ENCODE measurements around the gene FUCA1. TPM values are rescaled to one million over a fixed set of nuclear protein-coding genes. Genes with fewer than 3 reads are reported as not detected.
"Not testable (repeated sequence)": the region's sequence is repeated elsewhere in the genome, so short reads cannot be mapped to it uniquely, and the experiment has no call there.

The FUCA1 gene
- total RNA-seq, 2 donors from 2014 or later = 5.5 to 9.0 TPM

GRCh38 chr1:23848673-23849616 lies 19.1 kb downstream of the FUCA1 start:
- no peak overlapping the region for H3K4me3 Mint-ChIP-seq
- ATAC-seq (replicated peaks in 1 of 2) (no peak), DNase-seq (no peak)
- H3K4me1 Mint-ChIP-seq (ENCODE audit: low read depth) = no peaks in the 10 kb centered on the region
- no peak overlapping the region for H3K27ac Mint-ChIP-seq
- peaks cover 0 to 2% of the 10 kb centered on the region in 2 donors for H3K9me3 Mint-ChIP-seq
- H3K36me3 Mint-ChIP-seq (ENCODE audit: insufficient read depth in 2 of 2) = peaks cover 6 to 23% of the 10 kb centered on the region in 2 donors
- no peaks in the 10 kb centered on the region for H3K27me3 Mint-ChIP-seq (ENCODE audit: low read depth)

GRCh38 chr1:23847482-23848095 lies 20.5 kb downstream of the FUCA1 start:
- H3K4me3 Mint-ChIP-seq; H3K27ac Mint-ChIP-seq; DNase-seq; ATAC-seq (replicated peaks in 1 of 2); H3K27me3 Mint-ChIP-seq (ENCODE audit: low read depth); H3K4me1 Mint-ChIP-seq (ENCODE audit: low read depth); H3K9me3 Mint-ChIP-seq: not testable (repeated sequence)
- H3K36me3 Mint-ChIP-seq (ENCODE audit: insufficient read depth in 2 of 2) = peaks cover 6 to 21% of the 10 kb centered on the region in 2 donors

- H3K27me3 Mint-ChIP-seq (ENCODE audit: low read depth) = no peaks in the 10 kb centered on the region
- no peaks in the 10 kb centered on the region for H3K4me1 Mint-ChIP-seq (ENCODE audit: low read depth)
- peaks cover 6 to 21% of the 10 kb centered on the region in 2 donors for H3K36me3 Mint-ChIP-seq (ENCODE audit: insufficient read depth in 2 of 2)
- ATAC-seq (replicated peaks in 1 of 2) (no peak), DNase-seq (no peak)
- H3K9me3 Mint-ChIP-seq = peaks cover 0 to 2% of the 10 kb centered on the region in 2 donors
- no peak overlapping the region for H3K4me3 Mint-ChIP-seq
- H3K27ac Mint-ChIP-seq = no peak overlapping the region
Measured at GRCh38 chr1:23845163-23845562, 22.9 kb downstream of the FUCA1 start.

GRCh38 chr1:23843644-23844043 lies 24.4 kb downstream of the FUCA1 start:
- H3K36me3 Mint-ChIP-seq (ENCODE audit: insufficient read depth in 2 of 2) = peaks cover 5 to 17% of the 10 kb centered on the region in 2 donors
- peaks cover 0 to 2% of the 10 kb centered on the region in 2 donors for H3K9me3 Mint-ChIP-seq
- no peaks in the 10 kb centered on the region for H3K27me3 Mint-ChIP-seq (ENCODE audit: low read depth)
- H3K27ac Mint-ChIP-seq = no peak overlapping the region
- no peak for DNase-seq
- H3K4me1 Mint-ChIP-seq (ENCODE audit: low read depth) = peaks cover under 1% of the 10 kb centered on the region
- H3K4me3 Mint-ChIP-seq = no peak overlapping the region
- ATAC-seq (replicated peaks in 1 of 2) = no peak

- H3K4me3 Mint-ChIP-seq = peak overlapping the region; percentile 75 to 84
- H3K36me3 Mint-ChIP-seq (ENCODE audit: insufficient read depth in 2 of 2) = no peaks in the 10 kb centered on the region
- H3K27ac Mint-ChIP-seq = no peak overlapping the region
- H3K4me1 Mint-ChIP-seq (ENCODE audit: low read depth) = peaks cover 13% of the 10 kb centered on the region
- ATAC-seq (replicated peaks in 1 of 2) (peak; percentile 99 to 100), DNase-seq (peak; percentile 80 to 83)
- peaks cover 5% of the 10 kb centered on the region for H3K27me3 Mint-ChIP-seq (ENCODE audit: low read depth)
- no peaks in the 10 kb centered on the region for H3K9me3 Mint-ChIP-seq
Measured at GRCh38 chr1:23838401-23838866, 29.7 kb downstream of the FUCA1 start.

GRCh38 chr1:23837908-23838307 lies 30.2 kb downstream of the FUCA1 start:
- peaks cover 13% of the 10 kb centered on the region for H3K4me1 Mint-ChIP-seq (ENCODE audit: low read depth)
- peak in 1 of 2 donors; percentile 12 for ATAC-seq (replicated peaks in 1 of 2)
- peaks cover 5% of the 10 kb centered on the region for H3K27me3 Mint-ChIP-seq (ENCODE audit: low read depth)

GRCh38 chr1:23836037-23836436 lies 32.1 kb downstream of the FUCA1 start:
- Mint-ChIP-seq H3K36me3 (ENCODE audit: insufficient read depth in 2 of 2) (no peaks in the 10 kb centered on the region), H3K27me3 (ENCODE audit: low read depth) (peaks cover 5% of the 10 kb centered on the region), H3K4me1 (ENCODE audit: low read depth) (peaks cover 13% of the 10 kb centered on the region), H3K4me3 (no peak overlapping the region), H3K27ac (no peak overlapping the region), H3K9me3 (no peaks in the 10 kb centered on the region)
- ATAC-seq (replicated peaks in 1 of 2) = no peak
- DNase-seq = no peak

More at GRCh38 chr1:23837908-23838307, 30.2 kb downstream of the FUCA1 start:
- Mint-ChIP-seq H3K9me3 (no peaks in the 10 kb centered on the region), H3K36me3 (ENCODE audit: insufficient read depth in 2 of 2) (no peaks in the 10 kb centered on the region), H3K27ac (no peak overlapping the region), H3K4me3 (peak overlapping the region; percentile 75 to 84)
- DNase-seq = peak in 1 of 2 donors; percentile 2

GRCh38 chr1:23834156-23834555 lies 33.9 kb downstream of the FUCA1 start:
- not testable (repeated sequence) for H3K4me3 Mint-ChIP-seq; H3K27me3 Mint-ChIP-seq (ENCODE audit: low read depth); H3K9me3 Mint-ChIP-seq; DNase-seq; H3K36me3 Mint-ChIP-seq (ENCODE audit: insufficient read depth in 2 of 2); H3K27ac Mint-ChIP-seq; ATAC-seq (replicated peaks in 1 of 2)
- peaks cover 13% of the 10 kb centered on the region for H3K4me1 Mint-ChIP-seq (ENCODE audit: low read depth)

- ATAC-seq (replicated peaks in 1 of 2) = no peak
- Mint-ChIP-seq H3K27me3 (ENCODE audit: low read depth) (no peaks in the 10 kb centered on the region), H3K36me3 (ENCODE audit: insufficient read depth in 2 of 2) (peaks cover 0 to 3% of the 10 kb centered on the region in 2 donors), H3K27ac (no peak overlapping the region), H3K9me3 (no peaks in the 10 kb centered on the region), H3K4me1 (ENCODE audit: low read depth) (peaks cover 27% of the 10 kb centered on the region), H3K4me3 (no peak overlapping the region)
- DNase-seq = no peak
Measured at GRCh38 chr1:23827717-23828116, 40.4 kb downstream of the FUCA1 start.

GRCh38 chr1:23826590-23826989 lies 41.5 kb downstream of the FUCA1 start:
- not testable (repeated sequence) for H3K9me3 Mint-ChIP-seq; H3K36me3 Mint-ChIP-seq (ENCODE audit: insufficient read depth in 2 of 2); ATAC-seq (replicated peaks in 1 of 2); DNase-seq; H3K27ac Mint-ChIP-seq; H3K27me3 Mint-ChIP-seq (ENCODE audit: low read depth)
- Mint-ChIP-seq H3K4me1 (ENCODE audit: low read depth) (peaks cover 27% of the 10 kb centered on the region), H3K4me3 (peak overlapping the region; percentile 95 to 97)

- Mint-ChIP-seq H3K9me3 (no peaks in the 10 kb centered on the region), H3K4me3 (peak overlapping the region; percentile 95 to 97), H3K27ac (peak overlapping the region; percentile 96), H3K4me1 (ENCODE audit: low read depth) (peaks cover 27% of the 10 kb centered on the region), H3K27me3 (ENCODE audit: low read depth) (no peaks in the 10 kb centered on the region), H3K36me3 (ENCODE audit: insufficient read depth in 2 of 2) (peaks cover 0 to 3% of the 10 kb centered on the region in 2 donors)
- peak in 1 of 2 donors; percentile 13 for DNase-seq
- peak; percentile 58 to 68 for ATAC-seq (replicated peaks in 1 of 2)
Measured at GRCh38 chr1:23825762-23826522, 42.1 kb downstream of the FUCA1 start.

- peak; percentile 91 for DNase-seq
- H3K9me3 Mint-ChIP-seq = no peaks in the 10 kb centered on the region
- H3K27me3 Mint-ChIP-seq (ENCODE audit: low read depth) = no peaks in the 10 kb centered on the region
- peaks cover 27% of the 10 kb centered on the region for H3K4me1 Mint-ChIP-seq (ENCODE audit: low read depth)
- peaks cover 0 to 6% of the 10 kb centered on the region in 2 donors for H3K36me3 Mint-ChIP-seq (ENCODE audit: insufficient read depth in 2 of 2)
- peak within 1 kb of the TSS; percentile 95 to 97 for H3K4me3 Mint-ChIP-seq
- peak; percentile 97 for ATAC-seq (replicated peaks in 1 of 2)
- H3K27ac Mint-ChIP-seq = peak within 1 kb of the TSS; percentile 96
Measured at GRCh38 chr1:23825076-23825761, 42.9 kb downstream of the FUCA1 start, which contains the start of gene HMGCL. HMGCL (minus strand) TSS chr1:23825429; CDS start chr1:23825415, 14 bp downstream.

All from activated T-cell treated with anti-CD3 and anti-CD28 coated beads, Interleukin-2, amount 50 U/mL, for 72 hours (primary cell).